Lower leg skin (tissue), 4 donors: ENCODE results near the gene RAD51B. TPM values are rescaled to one million over a fixed set of nuclear protein-coding genes. Genes with fewer than 3 reads are reported as not detected.

Experiments
- DNase-seq, 2 donors: peaks; one replicate each; pipeline ENCODE4 v3.0.0-alpha.2; 2019; ENCODE audit warnings: low spot score in 2 of 2
- H3K4me3 ChIP-seq: fragments of 200-600 bp; sonication (generic); 2 replicates; pipeline ENCODE4 v1.5.1; 2017; ENCODE audit warnings: mild to moderate bottlenecking, low read depth; ENCODE audit not compliant: poor library complexity, severe bottlenecking
- CTCF ChIP-seq, 3 donors: fragments of 450-650 bp; IDR thresholded peaks; one replicate each; pipeline ENCODE4 v1.5.1; 2016; ENCODE audit warnings: antibody characterized with exemption in 3 of 3, mild to moderate bottlenecking in 3 of 3, moderate library complexity in 2 of 3
- POLR2A ChIP-seq, 2 donors: fragments of 450-650 bp; IDR thresholded peaks; one replicate each; pipeline ENCODE4 v1.6.1; 2016 to 2017; ENCODE audit warnings: antibody characterized with exemption in 2 of 2, mild to moderate bottlenecking in 1 of 2, moderate library complexity in 1 of 2
- WGBS, 2 donors: methylation state at CpG; one replicate each; pipeline ENCODE4 v1.1.5; 2018; 5-methylcytosine and 5-hydroxymethylcytosine counted together
- intact Hi-C: fragments of 100-400 bp; cut with DNase I; formaldehyde crosslinking; loops from one replicate; pipeline ENCODE4 v1.15.0; 2023; ENCODE audit warnings: low total_unique reads
- total RNA-seq, 4 donors: library from RNA; depleted of rRNA; stranded (reverse); fragments of >200 nt; gene quantifications; one replicate each; pipeline ENCODE4 v1.1.0, GENCODE V29; 2016

Gene RAD51B
- total RNA-seq, 4 donors from 2014 or later = 6.1 to 27.2 (median 13.6) TPM

- intact Hi-C loops = loop anchor here (2.0 kb wide), 1 partner anchor 23 kb away; no protein-coding TSS in a partner anchor
- no peak for TF ChIP-seq POLR2A (IDR thresholded peaks at IDR 0.05)
- no peak for TF ChIP-seq CTCF (IDR thresholded peaks at IDR 0.05)
- DNase-seq = no peak
- 63 to 74% methylated on average over 4 of the region's 4 CpGs for WGBS, 2 donors
- no peak overlapping the region for H3K4me3 ChIP-seq
These were observed 934.1 kb downstream of the RAD51B start for GRCh38 chr14:68753690-68754089.

- H3K4me3 ChIP-seq = no peak overlapping the region
- TF ChIP-seq POLR2A (IDR thresholded peaks at IDR 0.05) (no peak), CTCF (IDR thresholded peaks at IDR 0.05) (no peak)
- intact Hi-C loops = no loop called here
- WGBS, 2 donors = 96 to 100% methylated on average over 3 of the region's 3 CpGs
- DNase-seq = no peak
These were observed 935.4 kb downstream of the RAD51B start for GRCh38 chr14:68755016-68755353.

- DNase-seq = no peak
- 77 to 78% methylated on average over 7 of the region's 7 CpGs for WGBS, 2 donors
- TF ChIP-seq CTCF (IDR thresholded peaks at IDR 0.05) = no peak
- no peak for TF ChIP-seq POLR2A (IDR thresholded peaks at IDR 0.05)
These were observed 936.5 kb downstream of the RAD51B start for GRCh38 chr14:68756000-68756481.

GRCh38 chr14:68756734-68757133 lies 937.2 kb downstream of the RAD51B start:
- DNase-seq = no peak
- TF ChIP-seq POLR2A (IDR thresholded peaks at IDR 0.05) (no peak), CTCF (IDR thresholded peaks at IDR 0.05) (no peak)
- no peak overlapping the region for H3K4me3 ChIP-seq
- intact Hi-C loops = no loop called here
- 83 to 95% methylated on average over 6 of the region's 6 CpGs for WGBS, 2 donors

More at GRCh38 chr14:68756000-68756481, 936.5 kb downstream of the RAD51B start:
- H3K4me3 ChIP-seq = no peak overlapping the region
- intact Hi-C loops = no loop called here

- no peak for DNase-seq
- TF ChIP-seq POLR2A (IDR thresholded peaks at IDR 0.05) (no peak), CTCF (IDR thresholded peaks at IDR 0.05) (no peak)
- no peak overlapping the region for H3K4me3 ChIP-seq
- intact Hi-C loops = no loop called here
- WGBS, 2 donors = 43 to 62% methylated on average over 4 of the region's 4 CpGs
These were observed 938.1 kb downstream of the RAD51B start for GRCh38 chr14:68757618-68758081.

- intact Hi-C loops = no loop called here
- no peak for DNase-seq
- no peak for TF ChIP-seq POLR2A (IDR thresholded peaks at IDR 0.05)
- TF ChIP-seq CTCF (IDR thresholded peaks at IDR 0.05) = no peak
- WGBS, 2 donors = 92 to 97% methylated on average over 3 of the region's 3 CpGs
- H3K4me3 ChIP-seq = no peak overlapping the region
These were observed 938.7 kb downstream of the RAD51B start for GRCh38 chr14:68758301-68758700.
